Neuronal stem cell (in vitro differentiated cells): Measurements from ENCODE around the gene GPATCH8.
"Not testable (repeated sequence)": the region's sequence is repeated elsewhere in the genome, so short reads cannot be mapped to it uniquely, and the experiment has no call there.

ENCODE experiments used
- DNase-seq: peaks from one replicate; pipeline ENCODE4 v3.0.0-alpha.2; 2013; ENCODE audit warnings: low spot score
- H2AFZ ChIP-seq: one replicate; pipeline ENCODE4 v1.6.1; 2013; ENCODE audit warnings: mild to moderate bottlenecking, low read length, inconsistent platforms
- H2AK5ac ChIP-seq: 2 replicates; pipeline ENCODE4 v1.6.1; 2013; ENCODE audit warnings: low read depth, mild to moderate bottlenecking, inconsistent platforms, low read length, moderate library complexity, mixed read lengths
- H2BK120ac ChIP-seq: 2 replicates; pipeline ENCODE4 v1.6.1; 2013; ENCODE audit warnings: low read depth, mild to moderate bottlenecking, inconsistent platforms, low read length, moderate library complexity, mixed read lengths
- H2BK12ac ChIP-seq: one replicate; pipeline ENCODE4 v1.6.1; 2013; ENCODE audit warnings: low read length, inconsistent platforms
- H2BK15ac ChIP-seq: 2 replicates; pipeline ENCODE4 v1.6.1; 2013; ENCODE audit warnings: mild to moderate bottlenecking, low read length, inconsistent platforms, mixed read lengths
- H2BK5ac ChIP-seq: one replicate; pipeline ENCODE4 v1.6.1; 2013; ENCODE audit warnings: inconsistent platforms, mild to moderate bottlenecking, low read length, moderate library complexity
- H3K14ac ChIP-seq: one replicate; pipeline ENCODE4 v1.6.1; 2013; ENCODE audit warnings: low read length, inconsistent platforms
- H3K18ac ChIP-seq: 2 replicates; pipeline ENCODE4 v1.6.1; 2013; ENCODE audit warnings: low read length, inconsistent platforms
- H3K23ac ChIP-seq: 2 replicates; pipeline ENCODE4 v1.6.1; 2013; ENCODE audit warnings: low read depth, mild to moderate bottlenecking, mixed read lengths, low read length, inconsistent platforms; ENCODE audit not compliant: poor library complexity
- H3K27ac ChIP-seq: replicated peaks from 3 replicates; pipeline ENCODE4 v1.5.1; 2013; ENCODE audit warnings: low read length, inconsistent platforms
- H3K27me3 ChIP-seq, 3 experiments: 2 replicates each; pipeline ENCODE4 v1.6.1; 2013; ENCODE audit warnings: low read length in 3 of 3, mild to moderate bottlenecking in 2 of 3, inconsistent platforms in 1 of 3, low read depth in 1 of 3, mixed read lengths in 1 of 3, moderate library complexity in 1 of 3; ENCODE audit not compliant: control insufficient read depth in 3 of 3, insufficient read depth in 3 of 3
- H3K36me3 ChIP-seq, 2 donors: replicated peaks in 1 of 2; 2 replicates each; pipeline ENCODE4 v1.6.1; 2013; ENCODE audit warnings: low read length in 2 of 2; ENCODE audit not compliant: control insufficient read depth in 2 of 2, insufficient read depth in 2 of 2
- H3K4ac ChIP-seq: 2 replicates; pipeline ENCODE4 v1.6.1; 2013; ENCODE audit warnings: inconsistent platforms, mild to moderate bottlenecking, low read length, moderate library complexity
- H3K4me1 ChIP-seq, 2 donors: 1 replicate in 1 of 2; 2 replicates in 1 of 2; pipeline ENCODE4 v1.6.1; 2013; ENCODE audit warnings: low read length in 2 of 2, low read depth in 1 of 2; ENCODE audit not compliant: control insufficient read depth in 2 of 2, insufficient read depth in 1 of 2
- H3K4me2 ChIP-seq: one replicate; pipeline ENCODE4 v1.6.1; 2013; ENCODE audit warnings: mild to moderate bottlenecking, low read length, inconsistent platforms; ENCODE audit not compliant: insufficient read depth, poor library complexity, severe bottlenecking
- H3K4me3 ChIP-seq, 2 donors: 2 replicates each; pipeline ENCODE4 v1.5.1; 2013; ENCODE audit warnings: low read length in 2 of 2, mild to moderate bottlenecking in 2 of 2, inconsistent platforms in 1 of 2, moderate library complexity in 1 of 2
- H3K79me1 ChIP-seq: one replicate; pipeline ENCODE4 v1.6.1; 2013; ENCODE audit warnings: low read depth, mild to moderate bottlenecking, inconsistent platforms, low read length, moderate library complexity
- H3K9ac ChIP-seq: one replicate; pipeline ENCODE4 v1.6.1; 2013; ENCODE audit warnings: mild to moderate bottlenecking, low read depth, low read length, inconsistent platforms; ENCODE audit not compliant: poor library complexity
- H3K9me3 ChIP-seq, 2 donors: replicated peaks in 1 of 2; 2 replicates each; pipeline versions ENCODE3 to v1.6.1; 2013; ENCODE audit warnings: low read length in 2 of 2, mild to moderate bottlenecking in 2 of 2, inconsistent platforms in 1 of 2, low read depth in 1 of 2, mixed read lengths in 1 of 2, moderate library complexity in 1 of 2; ENCODE audit not compliant: control insufficient read depth in 2 of 2, insufficient read depth in 1 of 2
- H4K8ac ChIP-seq: one replicate; pipeline ENCODE4 v1.6.1; 2013; ENCODE audit warnings: low read depth, mild to moderate bottlenecking, inconsistent platforms, low read length, moderate library complexity
- H4K91ac ChIP-seq: one replicate; pipeline ENCODE4 v1.6.1; 2013; ENCODE audit warnings: low read length, low read depth, mild to moderate bottlenecking, inconsistent platforms; ENCODE audit not compliant: poor library complexity
- whole genome bisulfite sequencing, 2 donors: extraction: QIAGEN DNeasy Blood & Tissue Kit; methylation state at CpG; one replicate each; pipeline ENCODE4 v1.1.7; 2013; ENCODE audit warnings: missing lambda C conversion rate in 2 of 2, mixed read lengths in 1 of 2; ENCODE audit not compliant: insufficient read length in 2 of 2, insufficient replicate concordance in 1 of 2; ENCODE audit errors: extremely low coverage in 2 of 2; 5-methylcytosine and 5-hydroxymethylcytosine counted together

GPATCH8 gene

DNA sequence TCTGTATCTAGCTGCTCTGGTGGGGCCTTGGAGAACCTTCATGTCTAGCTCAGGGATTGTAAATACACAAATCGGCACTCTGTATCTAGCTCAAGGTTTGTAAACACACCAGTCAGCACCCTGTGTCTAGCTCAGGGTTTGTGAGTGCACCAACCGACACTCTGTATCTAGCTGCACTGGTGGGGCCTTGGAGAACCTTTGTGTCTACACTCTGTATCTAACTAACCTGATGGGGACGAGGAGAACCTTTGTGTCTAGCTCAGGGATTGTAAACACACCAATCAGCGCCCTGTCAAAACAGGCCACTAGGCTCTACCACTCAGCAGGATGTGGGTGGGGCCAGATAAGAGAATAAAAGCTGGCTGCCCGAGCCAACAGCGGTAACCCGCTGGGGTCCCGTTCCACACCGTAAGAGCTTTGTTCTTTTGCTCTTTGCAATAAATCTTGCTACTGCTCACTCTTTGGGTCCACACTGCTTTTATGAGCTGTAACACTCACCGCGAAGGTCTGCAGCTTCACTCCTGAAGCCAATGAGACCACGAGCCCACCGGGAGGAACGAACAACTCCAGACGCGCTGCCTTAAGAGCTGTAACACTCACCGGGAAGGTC lies 133.7 kb downstream of the GPATCH8 start:
- H2BK5ac ChIP-seq, H3K18ac ChIP-seq, H3K9ac ChIP-seq, H2BK120ac ChIP-seq, H4K8ac ChIP-seq, H3K14ac ChIP-seq, H3K79me1 ChIP-seq, H3K4ac ChIP-seq, H2AK5ac ChIP-seq, H3K4me3 ChIP-seq, H3K9me3 ChIP-seq, H3K4me1 ChIP-seq, H2BK12ac ChIP-seq, H3K36me3 ChIP-seq, H3K4me2 ChIP-seq, DNase-seq, H3K27ac ChIP-seq, H2BK15ac ChIP-seq, H4K91ac ChIP-seq, H3K23ac ChIP-seq: not testable (repeated sequence)
- H2AFZ ChIP-seq, result peak overlapping the region; percentile 60
- H3K27me3 ChIP-seq, result peaks cover 0 to 14% (median 5%) of the 10 kb centered on the region in 3 experiments
- WGBS, 2 donors, result no CpG with 5 or more reads among the region's 17 CpGs

DNA sequence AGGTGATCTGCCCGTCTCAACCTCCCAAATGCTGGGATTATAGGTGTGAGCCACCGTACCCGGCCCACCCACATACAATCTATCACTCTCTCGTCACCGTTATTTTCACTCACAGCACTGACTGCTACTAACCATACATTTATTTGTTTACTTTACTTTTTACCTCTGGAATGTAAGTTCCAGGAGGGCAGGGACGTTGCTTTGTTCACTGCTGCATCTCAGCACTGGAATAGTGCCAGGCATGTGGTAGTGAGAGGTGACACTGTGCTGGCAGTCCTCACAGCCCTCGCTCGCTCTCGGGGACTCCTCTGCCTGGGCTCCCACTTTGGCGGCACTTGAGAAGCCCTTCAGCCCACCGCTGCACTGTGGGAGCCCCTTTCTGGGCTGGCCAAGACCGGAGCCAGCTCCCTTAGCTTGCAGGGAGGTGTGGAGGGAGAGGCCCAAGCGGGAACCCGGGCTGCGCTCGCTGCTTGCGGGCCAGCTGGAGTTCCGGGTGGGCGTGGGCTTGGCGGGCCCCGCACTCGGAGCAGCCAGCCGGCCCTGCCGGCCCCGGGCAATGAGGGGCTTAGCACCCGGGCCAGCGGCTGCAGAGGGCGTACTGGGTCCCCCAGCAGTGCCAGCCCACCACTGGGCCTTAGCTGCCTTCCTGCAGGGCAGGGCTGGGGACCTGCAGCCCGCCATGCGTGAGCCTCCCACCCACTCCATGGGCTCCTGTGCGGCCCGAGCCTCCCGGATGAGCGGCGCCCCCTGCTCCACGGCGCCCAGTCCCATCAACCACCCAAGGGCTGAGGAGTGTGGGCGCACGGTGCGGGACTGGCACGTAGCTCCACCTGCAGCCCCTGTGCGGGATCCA lies 134.6 kb downstream of the GPATCH8 start:
- not testable (repeated sequence) for H3K9me3 ChIP-seq, H2AFZ ChIP-seq, H2BK12ac ChIP-seq, H4K91ac ChIP-seq, H3K4me2 ChIP-seq, H3K36me3 ChIP-seq, H3K4me1 ChIP-seq, DNase-seq, H3K14ac ChIP-seq, H2BK15ac ChIP-seq, H3K4me3 ChIP-seq, H2BK5ac ChIP-seq, H3K4ac ChIP-seq, H2AK5ac ChIP-seq, H3K79me1 ChIP-seq, H2BK120ac ChIP-seq, H3K27ac ChIP-seq, H4K8ac ChIP-seq, H3K9ac ChIP-seq, H3K23ac ChIP-seq
- peaks cover 0 to 19% (median 2%) of the 10 kb centered on the region in 3 experiments for H3K27me3 ChIP-seq
- H3K18ac ChIP-seq, result peak overlapping the region; percentile 48
- 100% methylated on average over 2 of the region's 42 CpGs; no CpG with 5 or more reads in 1 of the 2 donors for WGBS, 2 donors

DNA sequence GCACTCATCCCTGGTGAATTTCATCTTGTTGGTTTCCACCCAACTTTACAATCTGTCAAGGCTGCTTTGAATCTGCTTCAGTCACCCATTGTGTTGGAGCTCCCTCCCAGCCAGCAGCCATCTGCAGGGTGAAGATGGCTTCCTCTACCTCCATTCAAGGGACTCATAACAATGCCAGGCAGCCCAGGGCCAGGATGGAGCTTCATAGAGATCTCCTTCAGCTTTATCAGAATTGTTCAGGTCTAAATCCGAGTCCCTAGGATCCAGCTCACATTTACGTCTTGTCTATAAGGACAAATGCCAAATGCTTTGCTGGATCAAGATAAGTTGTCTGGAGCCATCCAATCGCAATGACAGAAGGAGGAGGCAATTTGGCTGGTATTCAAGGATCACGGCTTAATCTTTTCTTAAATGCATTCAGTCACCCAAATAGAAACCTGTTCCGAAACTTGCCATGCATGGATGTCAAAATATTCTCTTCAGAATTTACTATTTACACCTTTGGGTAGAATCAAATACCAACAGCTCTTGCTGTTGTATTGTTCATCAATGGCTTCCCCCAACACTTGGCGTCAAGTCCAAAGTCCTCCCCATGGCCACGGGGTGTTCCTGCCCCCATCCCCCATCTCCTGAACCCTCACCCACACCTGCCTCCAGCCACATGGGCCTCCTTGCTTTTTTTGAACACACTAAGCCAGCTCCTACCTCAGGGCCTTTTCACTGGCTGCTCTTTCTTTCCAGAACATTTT lies 135.8 kb downstream of the GPATCH8 start:
- H3K36me3 ChIP-seq, result no peaks in the 10 kb centered on the region
- H3K27ac ChIP-seq, result no peak overlapping the region
- peaks cover 0 to 19% (median 2%) of the 10 kb centered on the region in 3 experiments for H3K27me3 ChIP-seq
- no peak overlapping the region for H3K18ac ChIP-seq
- no peak overlapping the region for H4K91ac ChIP-seq
- no peak overlapping the region for H3K4ac ChIP-seq
- no peak overlapping the region for H3K4me2 ChIP-seq
- no peak overlapping the region for H2BK120ac ChIP-seq
- no peak for DNase-seq
- H2AK5ac ChIP-seq, result no peak overlapping the region
- no peak overlapping the region for H2AFZ ChIP-seq
- H3K23ac ChIP-seq, result no peak overlapping the region
- no peak overlapping the region for H3K9ac ChIP-seq
- no peak overlapping the region for H2BK15ac ChIP-seq
- no peaks in the 10 kb centered on the region for H3K9me3 ChIP-seq
- peaks cover 0 to 2% of the 10 kb centered on the region in 2 donors for H3K4me1 ChIP-seq
- H3K4me3 ChIP-seq, result no peak overlapping the region
- WGBS, 2 donors, result no CpG with 5 or more reads among the region's 7 CpGs
- no peak overlapping the region for H2BK12ac ChIP-seq
- peaks cover 4% of the 10 kb centered on the region for H3K79me1 ChIP-seq
- no peak overlapping the region for H4K8ac ChIP-seq
- no peak overlapping the region for H2BK5ac ChIP-seq
- no peak overlapping the region for H3K14ac ChIP-seq

DNA sequence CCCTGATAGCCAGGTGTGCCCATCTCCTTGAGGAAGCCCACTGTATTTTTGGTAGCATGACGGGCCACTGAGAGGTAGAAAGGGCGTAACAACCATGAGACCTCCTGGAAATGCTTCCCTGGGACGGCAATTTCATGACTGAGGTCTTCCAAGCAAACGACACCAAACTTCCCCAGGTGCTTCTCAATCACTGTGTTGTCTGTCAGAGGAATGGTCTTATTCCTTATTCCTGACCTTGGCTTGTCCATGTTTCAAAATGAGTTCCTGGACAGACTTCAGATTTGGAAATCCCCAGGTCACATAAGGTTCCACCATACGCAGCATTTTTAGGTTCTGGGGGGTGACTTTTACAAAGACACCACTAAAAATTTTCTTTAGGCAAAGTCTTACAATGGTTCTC lies 138.2 kb downstream of the GPATCH8 start:
- peaks cover 14% of the 10 kb centered on the region for H3K79me1 ChIP-seq
- H3K27ac ChIP-seq, H2BK5ac ChIP-seq, H3K18ac ChIP-seq, H2BK15ac ChIP-seq, H3K23ac ChIP-seq, DNase-seq, H2BK12ac ChIP-seq, H2AFZ ChIP-seq, H3K9ac ChIP-seq, H2BK120ac ChIP-seq, H4K91ac ChIP-seq, H3K14ac ChIP-seq, H3K9me3 ChIP-seq, H4K8ac ChIP-seq, H3K36me3 ChIP-seq, H2AK5ac ChIP-seq, H3K4me3 ChIP-seq, H3K4me2 ChIP-seq, H3K4ac ChIP-seq: not testable (repeated sequence)
- whole genome bisulfite sequencing, 2 donors, result no CpG with 5 or more reads among the region's 5 CpGs
- H3K27me3 ChIP-seq, result peaks cover 0 to 19% (median 2%) of the 10 kb centered on the region in 3 experiments
- peaks cover 22 to 23% of the 10 kb centered on the region in 2 donors for H3K4me1 ChIP-seq
